Brain pericyte (primary cell): Measurements from ENCODE around the gene GHRHR.

Experiments used
- DNase-seq: peaks from one replicate; pipeline ENCODE4 v3.0.0-alpha.2; 2012; ENCODE audit warnings: low read depth, low spot score

GHRHR gene

GRCh38 chr7:30968294-30968693, 4.5 kb downstream of the GHRHR start:
- no peak for DNase-seq

- DNase-seq: no peak
Observed at GRCh38 chr7:30968747-30969603, 5.2 kb downstream of the GHRHR start.

GRCh38 chr7:30969604-30969970, 5.8 kb downstream of the GHRHR start:
- no peak for DNase-seq

GRCh38 chr7:30970074-30970473, 6.3 kb downstream of the GHRHR start:
- no peak for DNase-seq

- DNase-seq: no peak
Observed at GRCh38 chr7:30970594-30971094, 6.9 kb downstream of the GHRHR start.

GRCh38 chr7:30971440-30971839, 7.7 kb downstream of the GHRHR start:
- no peak for DNase-seq

GRCh38 chr7:30971840-30972563, 8.2 kb downstream of the GHRHR start:
- DNase-seq: no peak

GRCh38 chr7:30973292-30973691, 9.5 kb downstream of the GHRHR start:
- DNase-seq: no peak

GRCh38 chr7:30973791-30974604, 10.2 kb downstream of the GHRHR start:
- no peak for DNase-seq

GRCh38 chr7:30974605-30975255, 11.0 kb downstream of the GHRHR start:
- DNase-seq: no peak

- DNase-seq: no peak
Observed at GRCh38 chr7:30975256-30975899, 11.6 kb downstream of the GHRHR start.

GRCh38 chr7:30976381-30976780, 12.6 kb downstream of the GHRHR start:
- DNase-seq: no peak

- DNase-seq: no peak
Observed at GRCh38 chr7:30977222-30977621, 13.5 kb downstream of the GHRHR start.

- no peak for DNase-seq
Observed at GRCh38 chr7:30977896-30978564, 14.3 kb downstream of the GHRHR start.

GRCh38 chr7:30979027-30979426, 15.3 kb downstream of the GHRHR start:
- no peak for DNase-seq

GRCh38 chr7:30980194-30980593, 16.4 kb downstream of the GHRHR start:
- no peak for DNase-seq

GRCh38 chr7:30980751-30981150, 17.0 kb downstream of the GHRHR start:
- DNase-seq: no peak

GRCh38 chr7:30983042-30983913, 19.5 kb downstream of the GHRHR start:
- peak; percentile 70 for DNase-seq

GRCh38 chr7:30983914-30984247, 20.1 kb downstream of the GHRHR start:
- no peak for DNase-seq
